GM10266 (cell line): Measurements from ENCODE around the gene TRIM36.

Experiments used
- DNase-seq: peaks from one replicate; pipeline ENCODE4 v3.0.0; 2012; ENCODE audit errors: extremely low spot score
- TF ChIP-seq, protein P1 (sequence below): IDR thresholded peaks from 2 replicates; pipeline ENCODE4 v1.5.1; 2012; ENCODE audit warnings: mild to moderate bottlenecking, low read depth; ENCODE audit not compliant: control insufficient read depth, insufficient read depth; ENCODE audit errors: missing control alignments

TRIM36 gene

GRCh38 chr5:115193295-115193694 lies 23.6 kb upstream of the TRIM36 start:
- TF ChIP-seq, protein P1, sequence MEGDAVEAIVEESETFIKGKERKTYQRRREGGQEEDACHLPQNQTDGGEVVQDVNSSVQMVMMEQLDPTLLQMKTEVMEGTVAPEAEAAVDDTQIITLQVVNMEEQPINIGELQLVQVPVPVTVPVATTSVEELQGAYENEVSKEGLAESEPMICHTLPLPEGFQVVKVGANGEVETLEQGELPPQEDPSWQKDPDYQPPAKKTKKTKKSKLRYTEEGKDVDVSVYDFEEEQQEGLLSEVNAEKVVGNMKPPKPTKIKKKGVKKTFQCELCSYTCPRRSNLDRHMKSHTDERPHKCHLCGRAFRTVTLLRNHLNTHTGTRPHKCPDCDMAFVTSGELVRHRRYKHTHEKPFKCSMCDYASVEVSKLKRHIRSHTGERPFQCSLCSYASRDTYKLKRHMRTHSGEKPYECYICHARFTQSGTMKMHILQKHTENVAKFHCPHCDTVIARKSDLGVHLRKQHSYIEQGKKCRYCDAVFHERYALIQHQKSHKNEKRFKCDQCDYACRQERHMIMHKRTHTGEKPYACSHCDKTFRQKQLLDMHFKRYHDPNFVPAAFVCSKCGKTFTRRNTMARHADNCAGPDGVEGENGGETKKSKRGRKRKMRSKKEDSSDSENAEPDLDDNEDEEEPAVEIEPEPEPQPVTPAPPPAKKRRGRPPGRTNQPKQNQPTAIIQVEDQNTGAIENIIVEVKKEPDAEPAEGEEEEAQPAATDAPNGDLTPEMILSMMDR: no peak
- no peak for DNase-seq

GRCh38 chr5:115192098-115192497 lies 22.4 kb upstream of the TRIM36 start:
- TF ChIP-seq, protein P1: no peak
- DNase-seq: no peak

GRCh38 chr5:115191474-115192031 lies 21.8 kb upstream of the TRIM36 start:
- TF ChIP-seq, protein P1: no peak
- DNase-seq: no peak

- TF ChIP-seq, protein P1: no peak
- DNase-seq: no peak
Observed at GRCh38 chr5:115190388-115190787, 20.7 kb upstream of the TRIM36 start.

DNA sequence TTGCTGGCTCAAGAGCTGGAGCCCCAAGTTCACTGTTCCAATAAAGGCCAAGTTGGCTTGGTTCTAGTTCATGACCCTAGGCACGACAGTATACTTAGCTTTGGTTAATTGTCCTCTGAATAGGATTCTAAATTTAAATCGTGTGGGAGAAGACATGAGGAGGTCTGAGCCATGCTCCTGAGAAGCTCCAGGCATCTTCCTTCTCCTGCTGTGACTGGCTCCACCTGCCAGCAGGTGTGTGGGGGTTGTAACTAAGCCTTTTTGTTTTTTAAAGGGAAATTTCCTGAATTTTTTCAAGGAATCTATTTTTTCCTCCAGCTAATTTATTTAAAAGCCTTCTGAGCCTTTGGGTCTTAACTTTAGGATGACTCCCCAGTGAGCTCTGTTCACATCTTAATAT lies 20.2 kb upstream of the TRIM36 start:
- TF ChIP-seq, protein P1: no peak

DNA sequence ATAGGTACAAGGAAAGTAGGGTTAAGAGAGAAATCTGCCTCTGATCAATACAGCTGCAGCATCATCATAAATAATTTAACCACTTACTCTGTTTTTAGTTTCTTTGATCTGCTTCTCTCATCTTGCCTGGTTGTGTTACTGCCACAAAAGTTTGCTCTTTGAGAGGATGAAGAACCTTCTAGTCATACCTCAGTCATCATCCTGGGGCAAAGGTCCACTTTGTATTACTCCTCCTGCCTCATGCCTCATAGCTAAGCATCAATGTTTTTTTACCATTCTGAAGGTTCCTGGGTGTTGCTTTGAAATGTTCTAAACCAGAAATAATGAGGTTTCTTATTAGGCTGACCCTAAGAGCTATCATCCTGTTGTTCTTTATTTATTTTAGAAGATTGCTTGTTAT lies 17.1 kb upstream of the TRIM36 start:
- TF ChIP-seq, protein P1: no peak
- DNase-seq: no peak

More for the DNA sequence above, 20.2 kb upstream of the TRIM36 start:
- DNase-seq: no peak

DNA sequence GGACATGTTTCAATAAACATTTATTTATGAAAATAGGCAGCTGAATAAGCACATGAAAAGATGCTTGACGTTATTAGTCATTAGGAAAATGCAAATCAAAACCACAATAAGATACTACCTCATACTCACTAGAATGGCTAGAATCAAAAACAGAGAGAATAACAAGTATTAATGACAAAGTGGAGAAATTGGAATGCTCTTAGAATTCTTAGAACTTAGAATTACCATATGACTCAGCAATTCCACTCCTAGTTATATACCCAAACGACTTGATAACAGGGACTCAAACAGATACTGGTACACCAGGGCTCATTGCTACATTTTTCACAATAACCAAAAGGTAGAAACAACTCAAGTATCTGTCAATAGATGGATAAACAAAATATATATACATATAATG lies 15.1 kb upstream of the TRIM36 start:
- TF ChIP-seq, protein P1: no peak
- no peak for DNase-seq
